Liver (tissue), 9 donors: Measurements from ENCODE around the gene SYS1. TPM values are rescaled to one million over a fixed set of nuclear protein-coding genes. Genes with fewer than 3 reads are reported as not detected.

ENCODE experiments used
- DNase-seq: peaks from one replicate; pipeline ENCODE4 v3.0.0-alpha.2; 2017; ENCODE audit warnings: low spot score
- H3K27ac ChIP-seq, 2 donors: one replicate each; pipeline ENCODE4 v1.7.0; 2013; ENCODE audit warnings: inconsistent platforms in 2 of 2, low read length in 2 of 2, control low read depth in 1 of 2, low read depth in 1 of 2, mild to moderate bottlenecking in 1 of 2
- H3K27me3 ChIP-seq, 4 donors: one replicate each; pipeline versions ENCODE4 v1.6.1 to v1.7.0; 2013; ENCODE audit warnings: low read length in 3 of 4, inconsistent platforms in 1 of 4, mild to moderate bottlenecking in 1 of 4, moderate library complexity in 1 of 4; ENCODE audit not compliant: control insufficient read depth in 4 of 4, insufficient read depth in 4 of 4
- H3K36me3 ChIP-seq, 4 donors: one replicate each; pipeline versions ENCODE4 v1.6.1 to v1.7.0; 2013; ENCODE audit warnings: low read length in 3 of 4, mild to moderate bottlenecking in 3 of 4, low read depth in 1 of 4, moderate library complexity in 1 of 4; ENCODE audit not compliant: control insufficient read depth in 4 of 4, insufficient read depth in 3 of 4
- H3K4me1 ChIP-seq, 4 donors: one replicate each; pipeline versions ENCODE4 v1.6.1 to v1.7.0; 2013; ENCODE audit warnings: low read length in 3 of 4, mild to moderate bottlenecking in 3 of 4, moderate library complexity in 1 of 4; ENCODE audit not compliant: control insufficient read depth in 4 of 4, insufficient read depth in 4 of 4
- H3K4me3 ChIP-seq, 3 donors: one replicate each; pipeline versions ENCODE4 v1.6.1 to v1.7.0; 2013; ENCODE audit warnings: low read length in 3 of 3, control low read depth in 1 of 3, low read depth in 1 of 3, mild to moderate bottlenecking in 1 of 3
- H3K9ac ChIP-seq, 2 donors: one replicate each; pipeline ENCODE4 v1.7.0; 2013; ENCODE audit warnings: low read length in 2 of 2, mild to moderate bottlenecking in 2 of 2, moderate library complexity in 2 of 2, control low read depth in 1 of 2, low read depth in 1 of 2
- H3K9me3 ChIP-seq, 4 donors: one replicate each; pipeline versions ENCODE4 v1.6.1 to v1.7.0; 2013; ENCODE audit warnings: low read length in 3 of 4; ENCODE audit not compliant: control insufficient read depth in 4 of 4
- ATF3 ChIP-seq: IDR thresholded peaks from 2 replicates; pipeline ENCODE4 v1.6.1; 2016; ENCODE audit warnings: antibody characterized with exemption
- EGR1 ChIP-seq, 2 donors: IDR thresholded peaks; 2 replicates each; pipeline ENCODE4 v1.6.1; 2016 to 2018; ENCODE audit warnings: antibody characterized with exemption in 2 of 2, low read depth in 2 of 2
- HNF4A ChIP-seq, 2 donors: conservative IDR thresholded peaks; 2 replicates each; pipeline ENCODE4 v1.6.1; 2016; ENCODE audit warnings: antibody characterized with exemption in 2 of 2, mild to moderate bottlenecking in 2 of 2
- HNF4G ChIP-seq: IDR thresholded peaks from 2 replicates; pipeline ENCODE4 v1.6.1; 2016; ENCODE audit warnings: antibody characterized with exemption
- MAX ChIP-seq: IDR thresholded peaks from 2 replicates; pipeline ENCODE4 v1.6.1; 2016; ENCODE audit warnings: antibody characterized with exemption
- NR2F2 ChIP-seq: IDR thresholded peaks from 2 replicates; pipeline ENCODE4 v1.6.1; 2016; ENCODE audit warnings: antibody characterized with exemption
- RAD21 ChIP-seq, 2 donors: IDR thresholded peaks; 2 replicates each; pipeline ENCODE4 v1.6.1; 2016; ENCODE audit warnings: antibody characterized with exemption in 2 of 2, mild to moderate bottlenecking in 2 of 2
- RXRA ChIP-seq, 2 donors: IDR thresholded peaks; 2 replicates each; pipeline ENCODE4 v1.6.1; 2017 to 2018; ENCODE audit warnings: antibody characterized with exemption in 2 of 2, mild to moderate bottlenecking in 1 of 2
- TAF1 ChIP-seq: conservative IDR thresholded peaks from 2 replicates; pipeline ENCODE4 v1.6.1; 2016; ENCODE audit warnings: antibody characterized with exemption, mild to moderate bottlenecking
- YY1 ChIP-seq: IDR thresholded peaks from 2 replicates; pipeline ENCODE4 v1.6.1; 2016; ENCODE audit warnings: antibody characterized with exemption, mild to moderate bottlenecking
- ZBTB33 ChIP-seq: IDR thresholded peaks from 2 replicates; pipeline ENCODE4 v1.6.1; 2016; ENCODE audit warnings: antibody characterized with exemption
- WGBS: extraction: QIAGEN DNeasy Blood & Tissue Kit; methylation state at CpG from one replicate; pipeline ENCODE4 v1.1.7; 2013; 5-methylcytosine and 5-hydroxymethylcytosine counted together
- polyA plus RNA-seq, 2 donors: library from polyadenylated mRNA; stranded (reverse) in 1 of 2; unstranded in 1 of 2; fragments of 200-250 nt in 1 of 2; fragments of >200 nt in 1 of 2; fragmentation: Nextera tagmentation in 1 of 2; extraction: Ambion mirVana in 1 of 2; gene quantifications; one replicate each; pipeline versions ENCODE4 v1.2.1 to v1.2.3, GENCODE V29; 2013 to 2015
- total RNA-seq, 2 donors: library from RNA; depleted of rRNA; stranded (reverse); fragments of >200 nt; gene quantifications; one replicate each; pipeline ENCODE4 v1.2.3, GENCODE V29; 2014
- TF ChIP-seq, protein P1 (sequence below): IDR thresholded peaks from 2 replicates; pipeline ENCODE4 v1.6.1; 2016; ENCODE audit warnings: antibody characterized with exemption, mild to moderate bottlenecking
- TF ChIP-seq, protein P2 (sequence below): fragments of 150-350 bp; IDR thresholded peaks from 2 replicates; pipeline ENCODE4 v1.5.1; 2017; ENCODE audit warnings: improper control_type of control experiment, low read depth, low read length; ENCODE audit not compliant: missing input control
- donor health status: healthy.
- donor health status: healthy.
- donor health status: healthy.
- donor health status: healthy.
- donor health status: healthy.

Gene SYS1
- total and polyA plus RNA-seq, 4 donors = 15.0 to 37.8 (median 28.1) TPM

- peak overlapping the region; percentile 53 to 61 for H3K9ac ChIP-seq
- peak overlapping the region; percentile 72 to 87 (median 80) for H3K4me3 ChIP-seq
- H3K4me1 ChIP-seq = peaks cover 7 to 23% (median 12%) of the 10 kb centered on the region in 4 donors
- H3K27me3 ChIP-seq = no peaks in the 10 kb centered on the region
- H3K9me3 ChIP-seq = no peaks in the 10 kb centered on the region
- 71% methylated on average over 2 of the region's 2 CpGs for WGBS
- no peak overlapping the region for H3K27ac ChIP-seq
- peaks cover 7 to 22% (median 14%) of the 10 kb centered on the region in 4 donors for H3K36me3 ChIP-seq
- TF ChIP-seq ATF3 (no peak), HNF4A (conservative IDR thresholded peaks at IDR 0.05) (no peak), MAX (no peak), NR2F2 (no peak), RXRA (IDR thresholded peaks at IDR 0.05) (no peak), YY1 (no peak), EGR1 (IDR thresholded peaks at IDR 0.05; ENCODE audit: low read depth in 2 of 2) (no peak), TAF1 (no peak), HNF4G (no peak), ZBTB33 (no peak), RAD21 (IDR thresholded peaks at IDR 0.05) (no peak)
- TF ChIP-seq, protein P1, sequence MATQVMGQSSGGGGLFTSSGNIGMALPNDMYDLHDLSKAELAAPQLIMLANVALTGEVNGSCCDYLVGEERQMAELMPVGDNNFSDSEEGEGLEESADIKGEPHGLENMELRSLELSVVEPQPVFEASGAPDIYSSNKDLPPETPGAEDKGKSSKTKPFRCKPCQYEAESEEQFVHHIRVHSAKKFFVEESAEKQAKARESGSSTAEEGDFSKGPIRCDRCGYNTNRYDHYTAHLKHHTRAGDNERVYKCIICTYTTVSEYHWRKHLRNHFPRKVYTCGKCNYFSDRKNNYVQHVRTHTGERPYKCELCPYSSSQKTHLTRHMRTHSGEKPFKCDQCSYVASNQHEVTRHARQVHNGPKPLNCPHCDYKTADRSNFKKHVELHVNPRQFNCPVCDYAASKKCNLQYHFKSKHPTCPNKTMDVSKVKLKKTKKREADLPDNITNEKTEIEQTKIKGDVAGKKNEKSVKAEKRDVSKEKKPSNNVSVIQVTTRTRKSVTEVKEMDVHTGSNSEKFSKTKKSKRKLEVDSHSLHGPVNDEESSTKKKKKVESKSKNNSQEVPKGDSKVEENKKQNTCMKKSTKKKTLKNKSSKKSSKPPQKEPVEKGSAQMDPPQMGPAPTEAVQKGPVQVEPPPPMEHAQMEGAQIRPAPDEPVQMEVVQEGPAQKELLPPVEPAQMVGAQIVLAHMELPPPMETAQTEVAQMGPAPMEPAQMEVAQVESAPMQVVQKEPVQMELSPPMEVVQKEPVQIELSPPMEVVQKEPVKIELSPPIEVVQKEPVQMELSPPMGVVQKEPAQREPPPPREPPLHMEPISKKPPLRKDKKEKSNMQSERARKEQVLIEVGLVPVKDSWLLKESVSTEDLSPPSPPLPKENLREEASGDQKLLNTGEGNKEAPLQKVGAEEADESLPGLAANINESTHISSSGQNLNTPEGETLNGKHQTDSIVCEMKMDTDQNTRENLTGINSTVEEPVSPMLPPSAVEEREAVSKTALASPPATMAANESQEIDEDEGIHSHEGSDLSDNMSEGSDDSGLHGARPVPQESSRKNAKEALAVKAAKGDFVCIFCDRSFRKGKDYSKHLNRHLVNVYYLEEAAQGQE = no peak
- TF ChIP-seq, protein P2, sequence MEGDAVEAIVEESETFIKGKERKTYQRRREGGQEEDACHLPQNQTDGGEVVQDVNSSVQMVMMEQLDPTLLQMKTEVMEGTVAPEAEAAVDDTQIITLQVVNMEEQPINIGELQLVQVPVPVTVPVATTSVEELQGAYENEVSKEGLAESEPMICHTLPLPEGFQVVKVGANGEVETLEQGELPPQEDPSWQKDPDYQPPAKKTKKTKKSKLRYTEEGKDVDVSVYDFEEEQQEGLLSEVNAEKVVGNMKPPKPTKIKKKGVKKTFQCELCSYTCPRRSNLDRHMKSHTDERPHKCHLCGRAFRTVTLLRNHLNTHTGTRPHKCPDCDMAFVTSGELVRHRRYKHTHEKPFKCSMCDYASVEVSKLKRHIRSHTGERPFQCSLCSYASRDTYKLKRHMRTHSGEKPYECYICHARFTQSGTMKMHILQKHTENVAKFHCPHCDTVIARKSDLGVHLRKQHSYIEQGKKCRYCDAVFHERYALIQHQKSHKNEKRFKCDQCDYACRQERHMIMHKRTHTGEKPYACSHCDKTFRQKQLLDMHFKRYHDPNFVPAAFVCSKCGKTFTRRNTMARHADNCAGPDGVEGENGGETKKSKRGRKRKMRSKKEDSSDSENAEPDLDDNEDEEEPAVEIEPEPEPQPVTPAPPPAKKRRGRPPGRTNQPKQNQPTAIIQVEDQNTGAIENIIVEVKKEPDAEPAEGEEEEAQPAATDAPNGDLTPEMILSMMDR = no peak
- no peak for DNase-seq
These were observed 54.0 kb downstream of the SYS1 start for GRCh38 chr20:45416917-45417316.

Other genes with a start within 250 kb of the SYS1 start
- not detected for gene WFDC5, start 248.0 kb upstream of the SYS1 start, total RNA-seq
- gene WFDC5, start 248.0 kb upstream of the SYS1 start, polyA plus RNA-seq = not detected
- gene WFDC12, start 238.7 kb upstream of the SYS1 start, total RNA-seq = not detected
- not detected for gene WFDC12, start 238.7 kb upstream of the SYS1 start, polyA plus RNA-seq
- gene PI3, start 188.3 kb upstream of the SYS1 start, total RNA-seq = not detected
- not detected for gene PI3, start 188.3 kb upstream of the SYS1 start, polyA plus RNA-seq
- not detected for gene SEMG1, start 156.1 kb upstream of the SYS1 start, total RNA-seq
- not detected for gene SEMG1, start 156.1 kb upstream of the SYS1 start, polyA plus RNA-seq
- not detected for gene SEMG2, start 141.8 kb upstream of the SYS1 start, total RNA-seq
- gene SEMG2, start 141.8 kb upstream of the SYS1 start, polyA plus RNA-seq = not detected
- 10 to 100 TPM in 1 of 2 donors, 1 to 10 TPM in 1; 1.9 to 60.1 TPM for gene SLPI, start 108.6 kb upstream of the SYS1 start, total RNA-seq
- 100 to 1,000 TPM; 128 to 308 TPM for gene SLPI, start 108.6 kb upstream of the SYS1 start, polyA plus RNA-seq
- not detected for gene RBPJL, start 56.3 kb upstream of the SYS1 start, total RNA-seq
- gene RBPJL, start 56.3 kb upstream of the SYS1 start, polyA plus RNA-seq = not detected
- not detected for gene MATN4, start 54.9 kb upstream of the SYS1 start, total RNA-seq
- under 1 TPM in 1 of 2 donors, not detected in 1; 0.05 TPM for gene MATN4, start 54.9 kb upstream of the SYS1 start, polyA plus RNA-seq
- gene SDC4, start 14.7 kb upstream of the SYS1 start, total RNA-seq = 100 to 1,000 TPM in 1 of 2 donors, 10 to 100 TPM in 1; 54.4 to 147 TPM
- 10 to 100 TPM; 80.6 to 86.5 TPM for gene SDC4, start 14.7 kb upstream of the SYS1 start, polyA plus RNA-seq
- not detected for gene TP53TG5, start 15.2 kb downstream of the SYS1 start, total RNA-seq
- not detected for gene TP53TG5, start 15.2 kb downstream of the SYS1 start, polyA plus RNA-seq
- gene DBNDD2, start 45.1 kb downstream of the SYS1 start, total RNA-seq = 1 to 10 TPM; 2.1 to 3.2 TPM
- gene DBNDD2, start 45.1 kb downstream of the SYS1 start, polyA plus RNA-seq = 1 to 10 TPM; 2.2 to 4.6 TPM
- 10 to 100 TPM; 14.4 to 20.7 TPM for gene PIGT, start 53.0 kb downstream of the SYS1 start, total RNA-seq
- gene PIGT, start 53.0 kb downstream of the SYS1 start, polyA plus RNA-seq = 10 to 100 TPM; 47.6 to 64.5 TPM
- not detected for gene WFDC2, start 106.6 kb downstream of the SYS1 start, total RNA-seq
- gene WFDC2, start 106.6 kb downstream of the SYS1 start, polyA plus RNA-seq = 1 to 10 TPM; 1.3 to 1.8 TPM
- not detected for gene SPINT3, start 152.5 kb downstream of the SYS1 start, total RNA-seq
- gene SPINT3, start 152.5 kb downstream of the SYS1 start, polyA plus RNA-seq = not detected
- not detected for gene WFDC6, start 176.3 kb downstream of the SYS1 start, total RNA-seq
- gene WFDC6, start 176.3 kb downstream of the SYS1 start, polyA plus RNA-seq = not detected
- gene EPPIN, start 184.2 kb downstream of the SYS1 start, total RNA-seq = not detected
- not detected for gene EPPIN, start 184.2 kb downstream of the SYS1 start, polyA plus RNA-seq
- not detected for gene WFDC8, start 216.1 kb downstream of the SYS1 start, total RNA-seq
- gene WFDC8, start 216.1 kb downstream of the SYS1 start, polyA plus RNA-seq = not detected